H1 (cell line): Measurements from ENCODE around the gene AFF2. TPM values are rescaled to one million over a fixed set of nuclear protein-coding genes. Genes with fewer than 3 reads are reported as not detected.

Experiments
- CTCF ChIA-PET: fragments of 300-600 bp; sonication (Branson Sonifier 250); formaldehyde crosslinking; loops from one replicate; lab custom pipeline; 2021; ENCODE audit not compliant: partially characterized antibody; lab: Charles Lee
- POLR2A ChIA-PET: fragments of 300-600 bp; sonication (Branson Sonifier 250); formaldehyde crosslinking; loops from one replicate; lab custom pipeline; 2021; ENCODE audit warnings: inconsistent platforms; ENCODE audit not compliant: partially characterized antibody; lab: Charles Lee
- DNase-seq, 2 experiments: peaks; one replicate each; pipeline versions ENCODE4 v3.0.0 to v3.0.0-alpha.2; 2010 to 2022; ENCODE audit warnings: low spot score in 2 of 2, low read depth in 1 of 2, mixed read lengths in 1 of 2
- FAIRE-seq: peaks from 2 replicates; lab custom pipeline; 2011; peaks lifted over from hg19 to GRCh38; lab: Jason Lieb, UNC
- H2AFZ ChIP-seq: 2 replicates; pipeline ENCODE4 v1.8.1; 2012; ENCODE audit warnings: low read length, inconsistent platforms
- H2AK5ac ChIP-seq: 2 replicates; pipeline ENCODE4 v1.6.1; 2013; ENCODE audit warnings: low read depth, low read length
- H2BK120ac ChIP-seq: replicated peaks from 2 replicates; pipeline ENCODE3; 2013; ENCODE audit warnings: low read depth, low read length, inconsistent platforms
- H2BK12ac ChIP-seq: 2 replicates; pipeline ENCODE4 v1.6.1; 2013; ENCODE audit warnings: low read depth, low read length
- H2BK15ac ChIP-seq: 2 replicates; pipeline ENCODE4 v1.6.1; 2013; ENCODE audit warnings: low read length
- H2BK20ac ChIP-seq: 2 replicates; pipeline ENCODE4 v1.6.1; 2013; ENCODE audit warnings: low read length
- H2BK5ac ChIP-seq: 2 replicates; pipeline ENCODE4 v1.6.1; 2013; ENCODE audit warnings: low read depth, low read length
- H3K14ac ChIP-seq: 2 replicates; pipeline ENCODE4 v1.6.1; 2013; ENCODE audit warnings: inconsistent platforms; ENCODE audit not compliant: insufficient read length
- H3K18ac ChIP-seq: 2 replicates; pipeline ENCODE4 v1.6.1; 2013; ENCODE audit warnings: low read length; ENCODE audit errors: extremely low read depth
- H3K23ac ChIP-seq: 2 replicates; pipeline ENCODE4 v1.6.1; 2013; ENCODE audit warnings: inconsistent platforms; ENCODE audit not compliant: insufficient read length
- H3K23me2 ChIP-seq: 2 replicates; pipeline ENCODE4 v1.6.1; 2013; ENCODE audit warnings: low read depth, low read length
- H3K27ac ChIP-seq: 2 replicates; pipeline ENCODE4 v1.6.1; 2011; ENCODE audit warnings: low read depth, low read length, inconsistent platforms
- H3K27me3 ChIP-seq, 4 experiments: replicated peaks in 1 of 4; 1 replicate in 1 of 4; 2 replicates in 3 of 4; pipeline versions ENCODE4 v1.6.1 to v1.8.1; 2011 to 2013; ENCODE audit warnings: low read length in 3 of 4, mild to moderate bottlenecking in 3 of 4, inconsistent platforms in 2 of 4, mixed read lengths in 2 of 4, moderate library complexity in 1 of 4; ENCODE audit not compliant: control insufficient read depth in 3 of 4, insufficient read depth in 3 of 4; ENCODE audit errors: extremely low read depth in 1 of 4
- H3K36me3 ChIP-seq, 4 experiments: 2 replicates each; pipeline versions ENCODE4 v1.6.1 to v1.8.1; 2011 to 2013; ENCODE audit warnings: mild to moderate bottlenecking in 4 of 4, low read length in 3 of 4, moderate library complexity in 2 of 4, control low read depth in 1 of 4, inconsistent platforms in 1 of 4; ENCODE audit not compliant: insufficient read depth in 4 of 4, control insufficient read depth in 2 of 4
- H3K4ac ChIP-seq: replicated peaks from 2 replicates; pipeline ENCODE3; 2013; ENCODE audit warnings: low read length, low read depth, mixed read lengths, inconsistent platforms; ENCODE audit not compliant: insufficient read length
- H3K4me1 ChIP-seq, 4 experiments: replicated peaks in 1 of 4; 1 replicate in 1 of 4; 2 replicates in 3 of 4; pipeline versions ENCODE4 v1.6.1 to v1.8.1; 2011 to 2013; ENCODE audit warnings: low read length in 3 of 4, inconsistent platforms in 2 of 4, mixed read lengths in 1 of 4; ENCODE audit not compliant: insufficient read depth in 4 of 4, control insufficient read depth in 3 of 4
- H3K4me2 ChIP-seq, 2 experiments: 2 replicates each; pipeline versions ENCODE4 v1.6.1 to v1.8.1; 2011 to 2013; ENCODE audit warnings: low read depth in 2 of 2, low read length in 2 of 2, control low read depth in 1 of 2, inconsistent platforms in 1 of 2, mild to moderate bottlenecking in 1 of 2; ENCODE audit not compliant: insufficient read depth in 1 of 2
- H3K4me3 ChIP-seq, 4 experiments: fragments of 200-600, 300-600 bp in 1 of 4; sonication (generic), shearing (Covaris generic), sonication (Bioruptor Twin) in 1 of 4; 2 replicates each; pipeline versions ENCODE4 v1.5.1 to v1.8.1; 2011 to 2016; ENCODE audit warnings: low read length in 4 of 4, low read depth in 3 of 4, control low read depth in 2 of 4, inconsistent platforms in 2 of 4, mild to moderate bottlenecking in 2 of 4, mixed read lengths in 1 of 4, moderate library complexity in 1 of 4; ENCODE audit not compliant: insufficient read depth in 2 of 4; ENCODE audit errors: extremely low read depth in 1 of 4
- H3K56ac ChIP-seq: replicated peaks from 2 replicates; pipeline ENCODE3; 2013; ENCODE audit warnings: low read depth, mild to moderate bottlenecking, mixed read lengths, low read length, inconsistent platforms; ENCODE audit not compliant: insufficient read length
- H3K79me1 ChIP-seq: 2 replicates; pipeline ENCODE4 v1.6.1; 2013; ENCODE audit warnings: low read depth, low read length, control low read depth
- H3K79me2 ChIP-seq, 2 experiments: 2 replicates each; pipeline versions ENCODE4 v1.6.1 to v1.8.1; 2012 to 2013; ENCODE audit warnings: low read length in 2 of 2, mild to moderate bottlenecking in 2 of 2, inconsistent platforms in 1 of 2; ENCODE audit not compliant: insufficient read depth in 2 of 2, control insufficient read depth in 1 of 2
- H3K9ac ChIP-seq, 4 experiments: replicated peaks in 1 of 4; 1 replicate in 1 of 4; 2 replicates in 3 of 4; pipeline versions ENCODE4 v1.6.1 to v1.8.1; 2011 to 2013; ENCODE audit warnings: low read depth in 3 of 4, low read length in 3 of 4, control low read depth in 2 of 4, mild to moderate bottlenecking in 2 of 4, moderate library complexity in 2 of 4, inconsistent platforms in 1 of 4; ENCODE audit errors: extremely low read depth in 1 of 4
- H3K9me3 ChIP-seq, 2 experiments: 2 replicates each; pipeline versions ENCODE4 v1.6.1 to v1.8.1; 2012 to 2013; ENCODE audit warnings: mild to moderate bottlenecking in 2 of 2, moderate library complexity in 2 of 2, control low read depth in 1 of 2, inconsistent platforms in 1 of 2, low read depth in 1 of 2, low read length in 1 of 2, mixed read lengths in 1 of 2; ENCODE audit not compliant: insufficient read depth in 2 of 2
- H4K20me1 ChIP-seq, 2 experiments: replicated peaks in 1 of 2; 2 replicates each; pipeline versions ENCODE3 to v1.8.1; 2011 to 2013; ENCODE audit warnings: inconsistent platforms in 2 of 2, low read length in 2 of 2, mild to moderate bottlenecking in 1 of 2; ENCODE audit not compliant: insufficient read depth in 2 of 2, control insufficient read depth in 1 of 2
- H4K5ac ChIP-seq: 2 replicates; pipeline ENCODE4 v1.6.1; 2013; ENCODE audit warnings: low read length, low read depth, mixed read lengths, inconsistent platforms; ENCODE audit not compliant: insufficient read length
- H4K8ac ChIP-seq: 2 replicates; pipeline ENCODE4 v1.8.0; 2013; ENCODE audit warnings: mild to moderate bottlenecking, moderate library complexity, low read length, inconsistent platforms; ENCODE audit not compliant: insufficient read depth; ENCODE audit errors: extremely low read depth
- H4K91ac ChIP-seq: replicated peaks from 2 replicates; pipeline ENCODE3; 2013; ENCODE audit warnings: low read length, mixed read lengths, inconsistent platforms; ENCODE audit not compliant: insufficient read length
- CBX8 ChIP-seq: fragments of 300-800, 300-1000 bp; sonication (generic); IDR thresholded peaks from 2 replicates; pipeline ENCODE4 v1.7.1; 2016; ENCODE audit warnings: low read depth, low read length, borderline replicate concordance
- CTBP2 ChIP-seq: IDR thresholded peaks from 2 replicates; pipeline ENCODE4 v1.7.0; 2011; ENCODE audit warnings: borderline replicate concordance, mild to moderate bottlenecking, moderate library complexity, mixed read lengths, low read length; ENCODE audit not compliant: insufficient read depth, insufficient read length
- HDAC2 ChIP-seq, 2 experiments: fragments of 300-600 bp in 1 of 2; sonication (generic) in 1 of 2; IDR thresholded peaks; 2 replicates each; pipeline ENCODE4 v1.6.1; 2011 to 2012; ENCODE audit warnings: low read depth in 2 of 2, low read length in 2 of 2, mild to moderate bottlenecking in 2 of 2, moderate library complexity in 2 of 2, borderline replicate concordance in 1 of 2, inconsistent platforms in 1 of 2
- HDAC6 ChIP-seq: IDR thresholded peaks from one replicate; pipeline ENCODE4 v1.7.1; 2012; ENCODE audit warnings: low read depth, mild to moderate bottlenecking, inconsistent platforms, low read length, moderate library complexity
- MAX ChIP-seq: IDR thresholded peaks from 2 replicates; pipeline ENCODE4 v1.6.1; 2012; ENCODE audit warnings: inconsistent platforms
- PHF8 ChIP-seq: fragments of 200-600 bp; sonication (generic); conservative IDR thresholded peaks from 2 replicates; pipeline ENCODE4 v1.7.1; 2012; ENCODE audit warnings: low read depth, mild to moderate bottlenecking, inconsistent platforms, low read length, moderate library complexity
- POLR2A ChIP-seq, 2 experiments: IDR thresholded peaks; 1 replicate in 1 of 2; 2 replicates in 1 of 2; pipeline ENCODE4 v1.6.1; 2011; ENCODE audit warnings: low read depth in 2 of 2, low read length in 2 of 2, mild to moderate bottlenecking in 2 of 2; ENCODE audit errors: control extremely low read depth in 1 of 2
- SAP30 ChIP-seq: fragments of 300-600 bp; sonication (generic); IDR thresholded peaks from 2 replicates; pipeline ENCODE4 v1.7.1; 2012; ENCODE audit warnings: low read length, moderate library complexity, mild to moderate bottlenecking, inconsistent platforms; ENCODE audit not compliant: insufficient read depth, insufficient replicate concordance
- SRF ChIP-seq: IDR thresholded peaks from 2 replicates; pipeline ENCODE4 v1.6.1; 2011; ENCODE audit warnings: mild to moderate bottlenecking, low read depth, low read length, moderate library complexity
- WGBS, 2 experiments: shearing (Covaris generic) in 1 of 2; methylation state at CpG; one replicate each; pipeline versions ENCODE4 v1.1.6 to v1.1.7; 2013 to 2015; ENCODE audit warnings: low lambda C conversion rate in 2 of 2, mixed read lengths in 2 of 2, inconsistent platforms in 1 of 2, low coverage in 1 of 2, missing lambda C conversion rate in 1 of 2; ENCODE audit not compliant: insufficient replicate concordance in 2 of 2, insufficient coverage in 1 of 2, insufficient read length in 1 of 2; ENCODE audit errors: extremely low coverage in 1 of 2, missing lambda C conversion rate in 1 of 2; 5-methylcytosine and 5-hydroxymethylcytosine counted together
- polyA plus RNA-seq, 7 experiments: library from polyadenylated mRNA; depleted of rRNA in 3 of 7; stranded (reverse) in 5 of 7; unstranded in 2 of 7; fragments of >200 nt in 5 of 7; fragments of 200-250 nt in 2 of 7; gene quantifications; 1 replicate in 5 of 7; 2 replicates in 1 of 7; 4 replicates in 1 of 7; pipeline versions ENCODE4 v1.2.1 to v1.2.3, GENCODE V29; 2011 to 2013; ENCODE audit warnings: missing spikeins in 2 of 7, mixed read lengths in 2 of 7
- total RNA-seq: library from RNA; stranded (reverse); fragmentation: NEBNext Ultra II Directional; extraction: Animal tissue kit (Norgen Biotek cat#: 25700); gene quantifications from 2 replicates; pipeline ENCODE4 v1.2.1, GENCODE V29; 2021

The AFF2 gene
- total and polyA plus RNA-seq, 2 of the 8 experiments (the other 6 are each of a cell fraction or from before 2014, with no cell fraction given), result 2.0 to 7.3 TPM

GRCh38 chrX:148474030-148474429 is 26.4 kb upstream of the AFF2 start:
- Histone ChIP-seq H4K91ac (no peak overlapping the region), H2AFZ (no peak overlapping the region), H2BK20ac (no peak overlapping the region), H4K20me1 (no peaks in the 10 kb centered on the region), H3K9ac (no peak overlapping the region), H2AK5ac (no peak overlapping the region), H3K56ac (no peak overlapping the region), H3K9me3 (no peaks in the 10 kb centered on the region), H3K18ac (no peak overlapping the region), H3K27me3 (no peaks in the 10 kb centered on the region), H2BK15ac (no peak overlapping the region), H3K4ac (no peak overlapping the region), H3K23ac (no peak overlapping the region), H3K14ac (no peak overlapping the region), H4K5ac (no peak overlapping the region), H3K4me2 (no peak overlapping the region), H4K8ac (no peak overlapping the region), H3K79me2 (no peaks in the 10 kb centered on the region), H3K4me3 (no peak overlapping the region), H3K4me1 (no peaks in the 10 kb centered on the region), H2BK12ac (no peak overlapping the region), H2BK5ac (no peak overlapping the region), H3K79me1 (no peaks in the 10 kb centered on the region), H3K27ac (no peak overlapping the region), H2BK120ac (no peak overlapping the region), H3K36me3 (no peaks in the 10 kb centered on the region), H3K23me2 (no peaks in the 10 kb centered on the region)
- no peak for DNase-seq
- POLR2A ChIA-PET, result interaction anchor here (0.7 kb wide), 1 partner anchor 315 kb away, joined by 3 read pairs; no protein-coding TSS in a partner anchor
- 78% methylated on average over 4 of the region's 4 CpGs; no CpG with 5 or more reads in 1 of the 2 experiments for WGBS, 2 experiments
- CTCF ChIA-PET, result no interaction called here
- peak; percentile 13 for FAIRE-seq
- TF ChIP-seq HDAC6 (no peak), PHF8 (no peak), SAP30 (no peak), SRF (no peak), MAX (no peak), HDAC2 (IDR thresholded peaks at IDR 0.05; ENCODE audit: borderline replicate concordance in 1 of 2, low read depth in 2 of 2, low read length in 2 of 2) (no peak), CBX8 (no peak), CTBP2 (no peak), POLR2A (IDR thresholded peaks at IDR 0.05; ENCODE audit: control extremely low read depth in 1 of 2, low read depth in 2 of 2, low read length in 2 of 2) (no peak)
